GM21717 (cell line): ENCODE measurements around the gene ERFL.
A peak's percentile ranks its signal among the peaks of the same experiment; 100 is the strongest.

ENCODE experiments used
- ATAC-seq: cut with Tn5 transposase; IDR thresholded peaks from one replicate; pipeline ENCODE4 v1.9.1; 2021; ENCODE audit warnings: mild to moderate bottlenecking, moderate library complexity; ENCODE audit not compliant: unreplicated experiment

Gene ERFL

DNA sequence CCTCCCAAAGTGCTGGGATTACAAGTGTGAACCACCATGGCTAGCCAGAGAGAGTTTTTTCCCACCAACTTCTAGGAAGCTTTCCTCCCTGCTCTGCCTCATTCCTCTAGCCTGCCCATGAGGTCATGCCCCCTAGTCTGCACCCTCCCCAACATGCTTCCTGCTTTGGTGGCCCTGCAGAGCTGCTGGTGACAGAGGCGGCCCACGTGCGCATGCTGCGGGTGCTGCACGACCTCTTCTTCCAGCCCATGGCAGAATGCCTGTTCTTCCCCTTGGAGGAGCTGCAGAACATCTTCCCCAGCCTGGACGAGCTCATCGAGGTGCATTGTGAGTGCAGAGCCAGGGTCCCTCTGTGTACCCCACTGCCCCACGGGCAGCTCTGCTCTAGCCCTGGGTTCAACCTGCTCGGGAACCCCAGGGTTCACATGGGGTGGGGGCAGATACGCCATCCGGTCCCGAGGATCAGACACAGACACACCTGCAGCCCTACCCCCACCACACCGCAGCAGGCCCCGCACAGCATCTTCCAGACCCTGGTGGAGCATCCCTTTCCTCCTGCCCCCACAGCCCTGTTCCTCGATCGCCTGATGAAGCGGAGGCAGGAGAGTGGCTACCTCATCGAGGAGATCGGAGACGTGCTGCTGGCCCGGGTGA is 26.4 kb downstream of the ERFL start:
- ATAC-seq, result no peak

DNA sequence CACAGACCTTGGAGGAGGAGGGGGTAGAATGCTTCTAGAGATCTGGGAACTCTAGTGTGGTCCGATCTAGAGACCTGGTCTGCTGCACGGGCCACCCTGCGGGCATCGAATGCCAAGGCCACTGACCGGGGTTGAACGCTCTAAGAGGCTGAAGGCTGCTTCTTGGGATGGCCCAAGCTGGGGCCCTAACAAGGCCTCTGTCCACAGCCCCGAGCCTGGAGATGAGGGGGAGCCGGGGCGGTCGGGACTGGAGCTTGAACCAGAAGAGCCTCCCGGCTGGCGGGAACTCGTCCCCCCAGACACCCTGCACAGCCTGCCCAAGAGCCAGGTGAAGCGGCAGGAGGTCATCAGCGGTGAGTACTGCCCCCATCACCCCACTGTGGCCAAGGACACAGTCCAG is 30.0 kb downstream of the ERFL start:
- ATAC-seq, result no peak

DNA sequence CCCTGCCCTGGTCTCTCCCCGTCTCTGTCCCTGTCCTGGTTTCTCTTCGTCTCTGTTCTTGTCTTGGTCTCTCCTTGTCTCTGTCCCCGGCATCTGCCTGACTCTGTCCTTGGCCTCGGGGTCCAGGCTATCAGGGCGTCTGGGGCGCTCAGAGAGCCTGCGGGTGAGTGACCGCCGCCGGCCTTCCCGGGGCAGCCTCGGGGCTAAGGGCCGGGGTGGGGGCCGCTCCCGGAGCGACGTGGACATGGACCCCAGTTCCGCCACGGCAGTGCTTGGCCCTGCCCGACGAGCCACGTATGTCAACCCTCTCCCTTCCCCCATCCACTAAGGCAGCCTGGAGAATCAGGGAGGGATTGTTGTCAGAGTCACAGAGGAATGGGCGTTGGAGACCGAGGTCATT is 30.4 kb downstream of the ERFL start:
- ATAC-seq, result no peak

DNA sequence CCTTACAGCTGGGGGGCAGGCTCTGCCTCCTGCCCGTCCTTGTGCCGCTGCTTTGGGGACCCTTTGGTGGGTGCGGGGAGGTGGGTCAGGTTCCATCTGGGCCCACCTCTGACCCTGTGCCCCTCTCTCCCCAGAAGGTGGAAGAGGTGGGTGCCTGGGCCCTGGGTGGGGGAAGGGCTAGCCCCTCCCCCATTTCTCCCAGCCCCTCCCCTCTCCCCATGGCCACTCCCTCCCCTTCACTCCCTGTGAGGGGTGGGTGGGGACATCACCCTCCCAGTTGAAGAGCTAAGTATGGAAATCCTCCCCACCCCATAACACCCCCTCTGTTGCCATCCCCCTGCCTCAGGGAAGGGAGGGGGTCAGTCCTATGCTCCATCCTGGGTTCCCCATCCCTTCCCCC is 31.1 kb downstream of the ERFL start:
- ATAC-seq, result no peak

DNA sequence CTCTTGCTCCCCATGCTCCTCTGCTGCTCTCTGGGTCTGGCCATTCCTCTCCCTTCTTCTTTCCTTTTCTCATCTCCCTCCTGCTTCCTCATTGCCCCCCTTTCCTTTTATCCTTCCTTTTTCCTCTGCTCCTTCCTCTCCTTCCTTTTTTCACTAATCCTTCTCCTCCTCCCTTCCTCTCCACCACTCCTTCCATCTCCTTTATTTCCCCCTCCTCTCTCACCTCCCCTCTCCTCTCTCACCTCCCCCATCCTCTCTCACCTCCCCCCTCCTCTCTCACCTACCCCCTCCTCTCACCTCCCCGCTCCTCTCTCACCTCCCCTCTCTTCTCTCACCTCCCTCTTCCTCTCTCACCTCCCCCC is 31.7 kb downstream of the ERFL start:
- ATAC-seq, result no peak

DNA sequence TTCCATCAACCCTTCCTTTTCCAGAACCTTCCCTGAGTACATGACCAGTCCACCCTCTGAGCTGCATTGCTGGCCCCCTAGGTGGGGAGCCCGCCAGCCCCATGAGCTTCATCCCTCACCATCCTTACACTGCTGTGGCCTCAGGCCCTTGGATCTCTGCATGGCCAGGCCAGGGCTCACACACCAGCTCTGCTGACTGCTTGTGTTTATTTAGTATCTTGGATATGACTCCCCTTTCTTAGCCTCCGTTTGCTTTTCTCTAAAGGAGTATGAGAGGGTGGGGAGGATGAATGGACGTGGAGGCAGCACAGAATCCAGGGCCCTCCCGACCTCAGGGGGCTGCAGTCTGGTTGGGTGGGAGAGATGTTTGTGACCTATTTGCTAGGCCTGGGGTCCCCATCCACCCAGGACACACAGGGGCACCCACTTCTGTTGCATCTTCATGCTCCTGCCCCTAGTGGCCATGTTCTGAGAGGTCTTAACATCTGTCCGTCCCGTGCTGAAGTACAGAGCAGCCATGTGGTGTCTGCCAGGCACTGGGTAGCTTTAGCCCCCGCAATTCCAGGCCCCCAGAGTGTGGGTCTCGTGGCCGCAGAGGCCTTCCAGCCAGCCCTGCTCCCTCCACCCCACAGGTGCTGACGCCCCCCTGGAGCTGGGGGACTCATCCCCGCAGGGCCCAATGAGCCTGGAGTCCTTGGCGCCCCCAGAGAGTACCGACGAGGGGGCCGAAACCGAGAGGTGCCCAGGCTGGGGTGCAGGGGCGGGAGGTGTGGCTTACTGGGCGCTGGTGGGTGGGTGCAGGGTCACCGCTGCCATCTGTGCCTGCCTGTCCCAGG is 32.3 kb downstream of the ERFL start:
- ATAC-seq, result no peak

DNA sequence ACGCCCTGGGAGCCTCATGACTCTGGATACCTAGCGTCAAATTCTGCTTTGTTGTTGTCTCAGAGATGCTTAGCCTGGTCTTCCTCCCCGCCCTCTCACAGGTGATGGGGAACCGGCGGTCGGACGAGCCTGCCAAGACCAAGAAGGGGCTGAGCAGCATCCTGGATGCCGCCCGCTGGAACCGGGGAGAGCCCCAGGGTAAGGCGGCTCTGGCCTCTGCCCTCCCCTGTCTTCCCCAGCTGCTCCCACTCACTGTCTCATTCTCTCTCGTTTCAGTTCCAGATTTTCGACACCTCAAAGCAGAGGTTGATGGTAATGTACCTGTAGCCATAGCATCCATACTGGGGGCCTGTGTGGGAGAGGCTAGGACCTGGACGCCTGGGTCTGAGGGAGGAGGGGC is 33.9 kb downstream of the ERFL start:
- ATAC-seq, result no peak

DNA sequence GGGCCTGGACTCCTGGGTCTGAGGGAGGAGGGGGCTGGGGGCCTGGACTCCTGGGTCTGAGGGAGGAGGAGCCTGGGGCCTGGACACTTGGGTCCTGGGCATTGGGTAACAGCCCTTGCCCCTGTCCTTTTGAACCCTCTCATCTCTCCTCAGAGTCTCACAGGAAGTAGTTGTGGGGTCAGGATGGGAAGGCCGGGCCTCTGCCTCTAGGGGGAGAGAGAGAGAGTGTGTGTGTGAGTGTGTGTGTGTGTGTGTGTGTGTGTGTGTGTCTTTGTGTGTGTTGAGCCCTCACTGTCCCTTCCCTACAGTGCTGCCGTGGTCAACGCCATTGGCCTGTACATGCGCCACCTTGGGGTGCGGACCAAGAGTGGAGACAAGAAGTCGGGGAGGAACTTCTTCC is 34.4 kb downstream of the ERFL start:
- no peak for ATAC-seq

DNA sequence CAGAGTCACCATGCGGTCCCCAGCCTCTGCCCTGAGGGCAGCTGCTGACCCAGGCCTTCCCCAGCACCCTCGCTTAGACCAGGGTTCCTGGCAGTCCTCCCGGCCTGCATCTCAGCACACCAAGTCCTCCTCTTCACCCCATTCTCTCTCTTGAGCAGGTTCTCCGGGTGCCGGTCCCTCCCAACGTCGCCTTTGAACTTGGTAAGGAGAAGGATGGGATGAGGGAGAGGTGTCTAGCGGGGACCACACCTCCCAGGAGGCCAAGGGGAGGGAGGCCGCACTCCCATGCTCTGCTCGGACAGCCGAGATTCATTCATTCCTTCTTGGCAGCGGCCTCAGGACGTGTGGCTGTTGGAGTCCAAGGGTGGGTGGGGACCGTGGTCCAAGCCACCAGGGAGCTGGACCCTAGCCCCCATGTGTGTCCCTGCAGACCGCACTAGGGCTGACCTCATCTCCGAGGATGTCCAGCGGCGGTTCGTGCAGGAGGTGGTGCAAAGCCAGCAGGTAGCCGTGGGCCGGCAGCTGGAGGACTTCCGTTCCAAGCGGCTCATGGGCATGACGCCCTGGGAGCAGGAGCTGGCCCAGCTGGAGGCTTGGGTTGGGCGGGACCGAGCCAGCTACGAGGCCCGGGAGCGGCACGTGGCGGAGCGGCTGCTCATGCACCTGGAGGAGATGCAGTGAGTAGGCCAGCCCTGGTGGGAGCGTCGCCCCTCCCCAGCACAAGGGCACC is 35.9 kb downstream of the ERFL start:
- no peak for ATAC-seq

DNA sequence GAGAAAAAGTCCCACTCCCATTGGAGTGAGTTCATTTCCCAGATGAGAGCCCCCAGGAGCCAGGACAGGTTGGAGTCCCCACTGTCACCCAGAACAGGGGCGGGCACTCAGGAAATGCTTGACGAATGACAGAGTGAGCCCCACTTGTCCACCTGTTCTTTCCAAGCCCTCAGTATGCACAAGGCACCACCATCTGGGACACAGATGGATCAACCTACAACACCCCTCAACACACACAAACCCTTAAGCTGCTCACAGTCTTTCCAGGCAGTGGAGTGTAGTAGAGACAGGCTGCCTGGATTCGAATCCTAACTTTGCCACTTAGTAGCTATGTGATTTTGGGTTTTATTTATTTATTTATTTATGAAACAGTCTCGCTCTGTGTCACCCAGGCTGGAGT is 37.3 kb downstream of the ERFL start:
- no peak for ATAC-seq

DNA sequence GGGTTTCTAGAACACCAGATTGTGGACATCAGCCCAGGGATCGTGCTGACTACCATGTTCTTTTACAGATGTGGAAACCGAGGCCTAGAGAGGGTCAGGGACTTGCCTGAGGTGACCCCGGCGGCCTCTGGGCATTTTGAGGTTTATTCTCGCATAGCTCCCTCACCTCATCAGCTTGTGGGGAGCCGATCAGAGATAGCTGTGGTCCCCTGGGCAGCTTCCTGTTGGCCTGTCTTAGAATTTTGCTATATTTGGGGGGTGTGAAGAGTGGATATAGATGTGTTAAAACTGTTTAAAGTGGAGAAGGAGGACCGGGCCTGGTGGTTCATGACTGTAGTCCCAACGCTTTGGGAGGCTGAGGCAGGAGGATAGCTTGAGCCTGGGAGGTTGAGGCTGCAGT is 38.4 kb downstream of the ERFL start:
- no peak for ATAC-seq

DNA sequence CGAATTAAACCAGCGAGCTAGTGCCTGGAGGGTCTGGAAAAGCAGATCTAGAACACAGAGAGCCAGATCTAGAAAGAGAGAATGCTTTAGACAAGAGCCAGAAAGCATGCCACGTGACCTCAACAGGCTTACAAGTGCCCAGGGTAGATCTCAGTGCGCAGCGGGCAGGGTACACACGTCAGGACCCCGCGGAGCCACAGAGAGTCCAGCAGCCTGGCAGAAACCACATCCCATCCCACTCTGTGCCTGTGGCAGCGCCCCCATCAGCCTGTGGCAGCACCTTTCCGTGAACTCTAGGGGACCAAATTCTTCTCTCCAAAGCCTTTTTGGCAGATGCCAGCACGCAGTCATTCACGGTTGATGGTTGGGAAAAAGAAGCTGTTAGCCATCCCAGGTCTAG is 39.3 kb downstream of the ERFL start:
- no peak for ATAC-seq

DNA sequence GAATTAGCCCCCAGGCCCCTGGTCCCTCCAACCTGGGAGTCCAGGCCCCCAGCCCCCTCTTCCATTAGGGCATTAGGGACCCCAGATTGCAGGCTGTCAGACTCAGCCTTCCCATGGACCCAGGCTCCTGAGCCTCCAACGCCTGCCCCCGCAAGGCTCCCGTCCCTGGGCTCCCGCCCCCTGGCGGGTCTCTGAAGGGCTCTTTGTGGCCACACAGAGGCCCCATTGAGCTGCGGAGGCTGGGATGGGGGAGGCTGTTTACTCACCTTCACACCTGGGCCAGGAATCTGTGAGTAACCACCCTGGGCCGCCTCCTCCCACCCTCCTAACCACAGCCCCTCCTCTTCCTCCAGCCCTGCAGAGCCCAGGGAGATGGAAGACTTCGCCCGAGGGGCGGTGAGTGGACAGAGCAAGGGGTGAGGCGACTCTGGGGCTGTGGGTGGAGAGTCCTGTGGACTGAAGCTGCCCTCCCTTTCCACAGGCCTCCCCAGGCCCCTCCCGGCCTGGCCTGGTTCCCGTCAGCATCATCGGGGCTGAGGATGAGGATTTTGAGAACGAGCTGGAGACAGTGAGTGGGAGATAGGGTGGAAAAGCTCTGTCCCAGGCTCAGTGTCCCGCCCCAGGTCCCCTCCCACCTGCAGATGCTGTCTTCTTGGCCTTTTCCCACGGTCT is 40.4 kb downstream of the ERFL start:
- no peak for ATAC-seq

DNA sequence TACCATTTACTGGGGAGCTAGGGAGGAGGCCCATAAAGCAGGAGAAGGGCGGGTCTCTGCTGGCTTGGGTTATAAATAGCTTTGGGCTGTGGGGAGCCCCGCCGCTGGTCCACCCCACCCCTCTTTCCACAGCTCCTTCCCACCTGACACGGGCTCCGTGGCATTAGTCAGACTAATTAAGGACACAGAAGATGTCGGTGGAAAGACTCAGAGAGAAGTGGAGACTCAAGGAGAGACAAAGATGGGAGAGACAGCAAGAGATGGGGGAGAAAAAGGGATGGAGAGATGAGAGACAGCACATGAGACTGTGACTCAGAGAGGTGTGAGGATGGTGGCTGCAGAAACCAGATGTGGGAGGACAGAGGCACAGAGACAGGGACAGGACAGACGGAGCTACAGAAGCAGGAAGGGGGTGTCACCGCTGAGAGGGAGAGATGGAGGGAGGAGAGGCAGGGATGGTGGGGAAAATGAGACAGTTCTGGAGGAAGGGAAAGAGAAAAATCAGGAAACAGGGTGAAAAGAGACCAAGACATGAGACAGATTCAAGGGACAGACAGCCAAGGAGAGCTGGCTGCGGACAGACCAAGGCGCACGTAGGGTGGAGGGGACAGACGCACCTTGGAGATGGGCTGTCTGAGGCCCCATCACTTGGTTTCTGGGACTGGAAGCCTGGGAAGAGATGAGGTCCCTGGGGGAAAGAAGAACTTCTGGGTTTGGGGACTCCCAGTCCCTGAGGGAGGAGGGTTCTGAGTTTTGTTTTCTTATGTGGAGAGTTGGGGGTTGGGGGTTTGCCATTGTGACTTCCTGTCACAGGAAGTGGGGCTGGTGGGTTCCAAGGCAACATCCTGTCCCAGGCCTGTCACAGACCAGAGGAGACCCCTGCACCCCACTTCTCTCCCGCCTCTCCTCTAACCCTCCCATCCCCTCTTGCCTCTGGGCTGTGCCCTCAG is 41.2 kb downstream of the ERFL start:
- ATAC-seq, result no peak

DNA sequence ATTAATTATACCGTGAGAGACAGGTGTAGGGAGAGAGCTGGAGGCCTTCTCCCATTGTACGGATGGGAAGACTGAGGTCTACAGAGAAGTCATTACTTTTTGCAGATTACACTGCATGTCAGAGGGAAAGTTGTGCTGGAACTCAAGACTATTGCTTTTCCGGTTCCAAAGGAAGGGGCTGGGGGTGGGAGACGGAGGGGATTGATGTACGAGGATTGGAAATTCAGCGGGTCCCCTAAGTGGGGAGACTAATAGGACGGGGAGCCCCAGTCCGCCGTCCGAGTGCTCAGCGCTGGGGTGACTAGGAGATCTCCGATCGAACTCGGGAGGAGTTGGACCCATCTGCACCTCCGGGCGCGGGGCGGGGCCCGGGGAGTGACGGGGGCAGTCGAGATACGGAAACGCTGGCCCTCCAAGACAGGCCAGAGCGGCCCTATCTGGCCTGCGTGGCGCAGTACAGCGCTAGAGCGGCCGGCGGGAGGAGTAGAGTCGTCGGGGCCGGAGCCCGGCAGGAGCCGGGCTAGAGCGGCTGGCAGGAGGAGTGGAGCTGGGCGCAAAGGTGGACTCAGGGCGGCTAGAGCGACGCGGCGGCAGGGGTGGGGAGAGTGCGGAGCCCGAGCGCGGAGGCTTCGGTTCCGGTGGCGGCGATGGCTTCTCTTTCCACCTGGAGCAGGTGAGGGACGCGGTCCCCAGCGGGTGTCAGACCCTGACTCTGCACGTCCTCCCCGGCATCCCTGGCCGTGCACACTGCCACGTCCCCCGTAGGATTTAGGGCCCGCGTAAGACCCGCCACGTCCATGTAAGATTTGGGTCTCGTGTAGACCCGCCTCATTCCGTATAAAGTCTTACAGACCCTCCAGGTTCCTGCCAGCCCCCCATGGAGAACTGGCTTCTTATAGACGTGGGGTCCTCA is 44.2 kb downstream of the ERFL start:
- ATAC-seq, result peak; percentile 65

DNA sequence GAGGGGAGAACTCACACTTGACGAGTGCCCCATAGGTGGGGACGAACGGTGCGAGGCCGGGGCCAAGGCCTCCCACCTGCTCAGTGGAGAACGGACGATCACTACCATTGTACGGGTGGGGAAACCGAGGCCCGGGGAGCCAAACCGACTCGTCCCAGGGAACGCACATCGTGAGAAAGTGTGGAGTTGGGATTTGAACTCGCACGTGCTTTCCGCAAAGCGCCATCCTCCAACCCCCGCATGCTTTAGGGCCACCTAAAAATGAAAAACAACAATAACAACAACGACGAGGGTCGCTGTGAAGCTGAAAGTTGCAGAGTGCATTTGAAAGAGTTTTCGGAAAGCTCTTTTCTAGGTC is 44.8 kb downstream of the ERFL start:
- no peak for ATAC-seq

DNA sequence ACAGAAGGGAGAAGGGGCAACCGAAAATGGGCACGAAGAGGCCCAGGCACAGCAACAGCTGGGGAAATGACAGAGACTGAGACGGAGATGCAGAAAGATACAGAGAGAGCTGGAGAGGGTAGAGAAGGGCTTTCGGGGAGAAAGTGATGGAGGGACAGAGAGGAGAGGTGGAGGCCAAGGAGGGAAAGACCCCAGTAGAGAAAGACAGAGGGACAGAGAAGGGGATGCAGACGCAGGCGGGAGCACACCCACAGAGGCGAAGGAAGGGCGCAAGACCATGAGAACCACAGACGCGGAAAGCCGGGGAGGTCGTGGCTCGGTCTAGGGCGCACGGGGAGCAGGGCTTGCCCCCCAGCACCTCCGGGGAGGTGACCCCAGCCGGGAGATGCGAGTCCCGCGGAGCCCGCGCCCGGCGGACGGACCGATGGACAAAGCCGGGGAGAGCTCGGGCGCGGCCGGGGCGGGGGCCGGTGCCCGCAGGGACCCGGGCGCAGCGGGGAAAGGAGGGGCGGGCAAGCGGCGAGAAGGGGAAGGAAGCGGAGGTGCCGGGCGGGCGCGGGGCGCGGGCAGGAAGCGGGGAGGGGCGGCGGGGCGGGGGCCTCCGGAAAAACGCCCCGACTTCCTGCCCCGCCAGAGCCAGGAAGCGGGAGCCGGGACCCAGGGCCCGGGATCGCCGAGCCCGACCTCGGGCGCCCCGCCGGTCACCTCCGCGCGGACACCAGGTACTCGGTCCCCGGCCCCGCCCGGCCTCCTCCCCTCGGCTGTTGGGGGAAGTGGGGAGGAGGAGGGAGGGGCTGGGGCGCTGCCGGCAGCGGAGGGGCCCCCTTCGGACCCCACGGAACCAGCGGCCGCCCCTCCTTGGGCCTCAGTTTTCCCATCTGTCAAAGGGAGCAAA is 45.4 kb downstream of the ERFL start, which contains the start of gene ARHGEF1:
ARHGEF1 (plus strand) TSS at position 617 of the 895 bp plus-strand sequence. CDS start 4,899 bp downstream, outside the sequence.
- ATAC-seq, result no peak

DNA sequence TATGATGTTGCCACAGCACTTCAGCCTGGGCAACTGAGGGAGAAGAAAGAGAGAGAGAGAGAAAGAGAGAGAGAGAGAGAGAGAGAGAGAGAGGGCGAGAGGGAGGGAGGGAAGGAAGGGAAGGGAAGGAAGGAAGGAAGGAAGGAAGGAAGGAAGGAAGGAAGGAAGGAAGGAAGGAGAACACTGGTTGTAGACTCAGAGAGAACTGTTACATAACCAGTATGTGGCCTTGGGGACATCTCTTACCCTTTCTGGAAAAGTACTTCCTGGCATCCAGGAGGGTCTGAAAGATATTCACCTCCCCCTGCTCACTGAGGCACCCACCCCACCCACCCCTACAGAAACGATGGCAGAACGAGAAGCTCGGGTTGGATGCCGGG is 47.9 kb downstream of the ERFL start:
- ATAC-seq, result no peak
